T-helper 2 cell treated with Interferon-gamma antibody and Interleukin-4, amounts not matched to agents 100 ng/mL and 5 ng/mL, for 36 hours (primary cell): ENCODE data around the gene PRKCB. TPM values are rescaled to one million over a fixed set of nuclear protein-coding genes. Genes with fewer than 3 reads are reported as not detected.
"Not testable (repeated sequence)": the region's sequence is repeated elsewhere in the genome, so short reads cannot be mapped to it uniquely, and the experiment has no call there.

Source experiments
- intact Hi-C: fragments of 100-400 bp; cut with micrococcal nuclease; formaldehyde crosslinking; loops from one replicate; pipeline ENCODE4 v1.15.1; 2023
- total RNA-seq: library from RNA; stranded (reverse); gene quantifications from 2 replicates; pipeline ENCODE4 v1.2.3, GENCODE V29; 2022

PRKCB gene
- total RNA-seq, 1 donor from 2014 or later: 71.9 TPM

GRCh38 chr16:24029841-24030240, 194.1 kb downstream of the PRKCB start:
- intact Hi-C loops: not testable (repeated sequence)

GRCh38 chr16:24035127-24035842, 199.5 kb downstream of the PRKCB start:
- intact Hi-C loops: loop anchor here (5.0 kb wide), 1 partner anchor 298 kb away; no protein-coding TSS in a partner anchor

GRCh38 chr16:24036038-24036543, 200.3 kb downstream of the PRKCB start:
- intact Hi-C loops: loop anchor here (1.0 to 5.0 kb wide), 3 partner anchors 22 to 299 kb away; no protein-coding TSS in a partner anchor

- intact Hi-C loops: loop anchor here (1.0 to 5.0 kb wide), 3 partner anchors 22 to 299 kb away; no protein-coding TSS in a partner anchor
These were observed 200.8 kb downstream of the PRKCB start for GRCh38 chr16:24036614-24037013.

GRCh38 chr16:24037335-24037734, 201.6 kb downstream of the PRKCB start:
- intact Hi-C loops: loop anchor here (5.0 kb wide), 1 partner anchor 300 kb away; no protein-coding TSS in a partner anchor

- intact Hi-C loops: loop anchor here (1.0 kb wide), 2 partner anchors 211 to 462 kb away; no protein-coding TSS in a partner anchor
These were observed 206.2 kb downstream of the PRKCB start for GRCh38 chr16:24041834-24042631.

- intact Hi-C loops: no loop called here
These were observed 208.7 kb downstream of the PRKCB start for GRCh38 chr16:24044467-24044866.

GRCh38 chr16:24045641-24046040, 209.9 kb downstream of the PRKCB start:
- intact Hi-C loops: no loop called here

GRCh38 chr16:24046442-24046841, 210.7 kb downstream of the PRKCB start:
- intact Hi-C loops: no loop called here

GRCh38 chr16:24049113-24049512, 213.3 kb downstream of the PRKCB start:
- intact Hi-C loops: no loop called here

- intact Hi-C loops: no loop called here
These were observed 215.3 kb downstream of the PRKCB start for GRCh38 chr16:24051125-24051524.

- intact Hi-C loops: no loop called here
These were observed 216.7 kb downstream of the PRKCB start for GRCh38 chr16:24052329-24053098.

GRCh38 chr16:24053099-24053946, 217.5 kb downstream of the PRKCB start:
- intact Hi-C loops: no loop called here

- intact Hi-C loops: no loop called here
These were observed 219.1 kb downstream of the PRKCB start for GRCh38 chr16:24054741-24055491.

GRCh38 chr16:24062270-24062817, 226.6 kb downstream of the PRKCB start:
- intact Hi-C loops: no loop called here

GRCh38 chr16:24069036-24069590, 233.3 kb downstream of the PRKCB start:
- intact Hi-C loops: no loop called here

- intact Hi-C loops: no loop called here
These were observed 235.1 kb downstream of the PRKCB start for GRCh38 chr16:24070851-24071250.

- intact Hi-C loops: no loop called here
These were observed 236.0 kb downstream of the PRKCB start for GRCh38 chr16:24071666-24072360.
